CD14-positive monocyte (primary cell): ENCODE measurements around the gene LBR. TPM values are rescaled to one million over a fixed set of nuclear protein-coding genes. Genes with fewer than 3 reads are reported as not detected.
A peak's percentile ranks its signal among the peaks of the same experiment; 100 is the strongest.
"Not testable (repeated sequence)": the region's sequence is repeated elsewhere in the genome, so short reads cannot be mapped to it uniquely, and the experiment has no call there.

ENCODE experiments used
- DNase-seq, 3 donors: peaks; one replicate each; pipeline ENCODE4 v3.0.0-alpha.2; 2011 to 2022
- H2AFZ ChIP-seq: 2 replicates; pipeline ENCODE4 v1.6.0; 2012; ENCODE audit warnings: mild to moderate bottlenecking, low read depth, low read length, inconsistent platforms; ENCODE audit not compliant: insufficient read depth, poor library complexity, severe bottlenecking
- H3K27ac ChIP-seq, 2 donors: 1 replicate in 1 of 2; 2 replicates in 1 of 2; pipeline ENCODE4 v1.5.1; 2012 to 2013; ENCODE audit warnings: low read length in 2 of 2, control low read depth in 1 of 2, inconsistent platforms in 1 of 2, low read depth in 1 of 2, mild to moderate bottlenecking in 1 of 2
- H3K27me3 ChIP-seq, 2 donors: one replicate each; pipeline versions ENCODE4 v1.6.0 to v1.6.1; 2011 to 2013; ENCODE audit warnings: low read length in 2 of 2; ENCODE audit not compliant: control insufficient read depth in 2 of 2, insufficient read depth in 2 of 2
- H3K36me3 ChIP-seq, 2 donors: replicated peaks in 1 of 2; 1 replicate in 1 of 2; 2 replicates in 1 of 2; pipeline versions ENCODE4 v1.5.1 to v1.6.1; 2012 to 2013; ENCODE audit warnings: low read length in 2 of 2, control low read depth in 1 of 2, inconsistent platforms in 1 of 2, mild to moderate bottlenecking in 1 of 2; ENCODE audit not compliant: insufficient read depth in 2 of 2, control insufficient read depth in 1 of 2
- H3K4me1 ChIP-seq, 2 donors: 1 replicate in 1 of 2; 2 replicates in 1 of 2; pipeline versions ENCODE4 v1.5.1 to v1.6.1; 2012 to 2013; ENCODE audit warnings: low read length in 2 of 2, control low read depth in 1 of 2, inconsistent platforms in 1 of 2, mild to moderate bottlenecking in 1 of 2, moderate library complexity in 1 of 2; ENCODE audit not compliant: insufficient read depth in 2 of 2, control insufficient read depth in 1 of 2
- H3K4me2 ChIP-seq: replicated peaks from 2 replicates; pipeline ENCODE3; 2012; ENCODE audit warnings: low read length, moderate library complexity, mild to moderate bottlenecking; ENCODE audit not compliant: poor library complexity, severe bottlenecking; ENCODE audit errors: extremely low read depth
- H3K4me3 ChIP-seq, 3 experiments: fragments of 200-600 bp in 1 of 3; sonication (generic) in 1 of 3; replicated peaks in 1 of 3; 1 replicate in 2 of 3; 2 replicates in 1 of 3; pipeline ENCODE4 v1.5.1; 2011 to 2013; ENCODE audit warnings: low read length in 3 of 3, mild to moderate bottlenecking in 3 of 3, control low read depth in 2 of 3, low read depth in 2 of 3, inconsistent platforms in 1 of 3, moderate library complexity in 1 of 3
- H3K79me2 ChIP-seq: 2 replicates; pipeline ENCODE4 v1.6.0; 2012; ENCODE audit warnings: mild to moderate bottlenecking, control low read depth, inconsistent platforms, low read length, moderate library complexity; ENCODE audit not compliant: insufficient read depth
- H3K9ac ChIP-seq: 2 replicates; pipeline ENCODE4 v1.6.0; 2017; ENCODE audit warnings: low read length, mild to moderate bottlenecking; ENCODE audit not compliant: insufficient read depth, poor library complexity, severe bottlenecking
- H3K9me3 ChIP-seq, 2 donors: replicated peaks in 1 of 2; 1 replicate in 1 of 2; 2 replicates in 1 of 2; pipeline versions ENCODE4 v1.5.1 to v1.6.1; 2012 to 2013; ENCODE audit warnings: low read length in 2 of 2, control low read depth in 1 of 2; ENCODE audit not compliant: control insufficient read depth in 1 of 2, insufficient read depth in 1 of 2
- H4K20me1 ChIP-seq: 2 replicates; pipeline ENCODE4 v1.6.0; 2012; ENCODE audit warnings: mild to moderate bottlenecking, low read length, control low read depth, moderate library complexity; ENCODE audit not compliant: insufficient read depth
- H3K27ac Mint-ChIP-seq, 7 donors: one replicate each; pipeline ENCODE4 v1.8.0; 2020; ENCODE audit warnings: mild to moderate bottlenecking in 7 of 7, mixed read lengths in 7 of 7, moderate library complexity in 6 of 7, inconsistent platforms in 2 of 7
- H3K27me3 Mint-ChIP-seq, 3 donors: one replicate each; pipeline ENCODE4 v1.8.0; 2021 to 2022; ENCODE audit warnings: low read depth in 3 of 3, mild to moderate bottlenecking in 3 of 3, mixed read lengths in 3 of 3, moderate library complexity in 3 of 3, inconsistent platforms in 1 of 3
- H3K36me3 Mint-ChIP-seq, 2 donors: one replicate each; pipeline ENCODE4 v1.8.0; 2020; ENCODE audit warnings: mixed read lengths in 2 of 2, inconsistent platforms in 1 of 2, mild to moderate bottlenecking in 1 of 2
- H3K4me1 Mint-ChIP-seq: one replicate; pipeline ENCODE4 v1.8.0; 2020; ENCODE audit warnings: mild to moderate bottlenecking, mixed read lengths
- H3K4me3 Mint-ChIP-seq, 2 donors: one replicate each; pipeline ENCODE4 v1.8.0; 2020; ENCODE audit warnings: mild to moderate bottlenecking in 2 of 2, mixed read lengths in 2 of 2, moderate library complexity in 1 of 2
- H3K9me3 Mint-ChIP-seq, 7 donors: one replicate each; pipeline ENCODE4 v1.8.0; 2020 to 2022; ENCODE audit warnings: mixed read lengths in 7 of 7, mild to moderate bottlenecking in 6 of 7, moderate library complexity in 6 of 7, inconsistent platforms in 2 of 7
- CTCF ChIP-seq: fragments of 200-600 bp; IDR thresholded peaks from one replicate; pipeline ENCODE4 v1.8.0; 2022; ENCODE audit warnings: antibody characterized with exemption, mild to moderate bottlenecking
- WGBS: methylation state at CpG from one replicate; pipeline ENCODE4 v1.1.5; 2013; ENCODE audit warnings: missing lambda C conversion rate; ENCODE audit not compliant: insufficient coverage; 5-methylcytosine and 5-hydroxymethylcytosine counted together
- intact Hi-C, 2 donors: fragments of 100-400 bp; cut with micrococcal nuclease; formaldehyde crosslinking; loops; one replicate each; pipeline versions ENCODE4 v1.15.0 to v1.15.1; 2023
- polyA plus RNA-seq, 3 donors: library from polyadenylated mRNA; depleted of rRNA in 1 of 3; unstranded in 2 of 3; stranded (reverse) in 1 of 3; fragments of 300-500 nt in 2 of 3; fragments of >200 nt in 1 of 3; fragmentation: Illumina TruSeq in 2 of 3; gene quantifications; 1 replicate in 2 of 3; 2 replicates in 1 of 3; pipeline ENCODE4 v1.2.3, GENCODE V29; 2012 to 2021

Gene LBR
- polyA plus RNA-seq, 3 donors = 31.8 to 125 (median 100) TPM

GRCh38 chr1:225473266-225473665, 45.4 kb upstream of the LBR start:
- peaks cover 30% of the 10 kb centered on the region for H3K4me1 Mint-ChIP-seq
- intact Hi-C loops, H3K36me3 Mint-ChIP-seq, H3K4me3 ChIP-seq, H4K20me1 ChIP-seq, H3K79me2 ChIP-seq, DNase-seq, H3K36me3 ChIP-seq, H2AFZ ChIP-seq, H3K9me3 ChIP-seq, H3K4me2 ChIP-seq, H3K27me3 Mint-ChIP-seq, H3K9me3 Mint-ChIP-seq, H3K9ac ChIP-seq, H3K27ac ChIP-seq, H3K27me3 ChIP-seq: not testable (repeated sequence)
- 72% methylated on average over 6 of the region's 8 CpGs for WGBS
- peak overlapping the region in 1 of 7 donors; percentile 15 for H3K27ac Mint-ChIP-seq
- peaks cover 19 to 24% of the 10 kb centered on the region in 2 donors for H3K4me1 ChIP-seq
- peak overlapping the region in 1 of 2 donors; percentile 40 for H3K4me3 Mint-ChIP-seq

GRCh38 chr1:225471453-225472301, 43.8 kb upstream of the LBR start:
- Histone ChIP-seq H2AFZ (no peak overlapping the region), H3K27me3 (no peaks in the 10 kb centered on the region), H3K4me2 (no peak overlapping the region), H3K79me2 (peaks cover 5% of the 10 kb centered on the region), H3K36me3 (no peaks in the 10 kb centered on the region), H3K4me1 (peaks cover 29 to 32% of the 10 kb centered on the region in 2 donors), H3K27ac (no peak overlapping the region), H3K9ac (no peak overlapping the region), H4K20me1 (no peaks in the 10 kb centered on the region), H3K9me3 (no peaks in the 10 kb centered on the region), H3K4me3 (no peak overlapping the region)
- no peak overlapping the region for H3K4me3 Mint-ChIP-seq
- H3K9me3 Mint-ChIP-seq = peaks cover 0 to 4% (median 0%) of the 10 kb centered on the region in 7 donors
- H3K27me3 Mint-ChIP-seq = no peaks in the 10 kb centered on the region
- TF ChIP-seq CTCF = no peak
- H3K36me3 Mint-ChIP-seq = peaks cover 0 to 3% of the 10 kb centered on the region in 2 donors
- WGBS = 84% methylated on average over 20 of the region's 29 CpGs
- no peak for DNase-seq
- H3K27ac Mint-ChIP-seq = peak overlapping the region in 1 of 7 donors; percentile 69
- intact Hi-C loops = no loop called here
- H3K4me1 Mint-ChIP-seq = peaks cover 32% of the 10 kb centered on the region
